ENCODE measurements around the gene RIC3. TPM values are rescaled to one million over a fixed set of nuclear protein-coding genes. Genes with fewer than 3 reads are reported as not detected.

Gene RIC3
- total RNA-seq, 1 experiment from 2014 or later, result not detected

GRCh38 chr11:8098361-8098760 is 70.5 kb downstream of the RIC3 start:
- Histone ChIP-seq H3K27ac (ENCODE audit: low read depth, low read length, poor library complexity, severe bottlenecking) (no peak overlapping the region), H3K4me3 (ENCODE audit: low read depth, low read length, poor library complexity, severe bottlenecking) (no peak overlapping the region), H3K4me1 (ENCODE audit: insufficient read depth, low read length, poor library complexity, severe bottlenecking) (no peaks in the 10 kb centered on the region), H3K36me3 (ENCODE audit: insufficient read depth, low read length, poor library complexity, severe bottlenecking) (no peaks in the 10 kb centered on the region), H3K9me3 (ENCODE audit: low read depth, low read length, poor library complexity, severe bottlenecking) (no peaks in the 10 kb centered on the region), H3K27me3 (replicated peaks; ENCODE audit: insufficient read depth, low read depth, low read length, poor library complexity) (no peaks in the 10 kb centered on the region)
- no peak for DNase-seq (ENCODE audit: low spot score)
- CTCF ChIA-PET, result interaction anchor here (2.2 kb wide), 1 partner anchor 92 kb away, joined by 24 read pairs; no protein-coding TSS in a partner anchor
- POLR2A ChIA-PET (ENCODE audit: low non-redundant PET), result no interaction called here
- no TSS peak for BruUV-seq (replicated peaks)
- no peak for TF ChIP-seq EZH2 (IDR thresholded peaks at IDR 0.05; ENCODE audit: borderline replicate concordance, low read depth, low read length, poor library complexity, severe bottlenecking)
- TF ChIP-seq CTCF (conservative IDR thresholded peaks at IDR 0.05; ENCODE audit: low read depth, low read length), result no peak
- intact Hi-C loops (cut with micrococcal nuclease; ENCODE audit: unreplicated experiment), result loop anchor here (2.0 to 10.0 kb wide), 4 partner anchors 66 to 1004 kb away; no protein-coding TSS in a partner anchor

GRCh38 chr11:8097926-8098325 is 70.9 kb downstream of the RIC3 start:
- Histone ChIP-seq H3K9me3 (ENCODE audit: low read depth, low read length, poor library complexity, severe bottlenecking) (no peaks in the 10 kb centered on the region), H3K4me1 (ENCODE audit: insufficient read depth, low read length, poor library complexity, severe bottlenecking) (no peaks in the 10 kb centered on the region), H3K27ac (ENCODE audit: low read depth, low read length, poor library complexity, severe bottlenecking) (no peak overlapping the region), H3K27me3 (replicated peaks; ENCODE audit: insufficient read depth, low read depth, low read length, poor library complexity) (no peaks in the 10 kb centered on the region), H3K4me3 (ENCODE audit: low read depth, low read length, poor library complexity, severe bottlenecking) (no peak overlapping the region), H3K36me3 (ENCODE audit: insufficient read depth, low read length, poor library complexity, severe bottlenecking) (no peaks in the 10 kb centered on the region)
- CTCF ChIA-PET, result interaction anchor here (0.6 kb wide), 2 partner anchors 56 to 388 kb away, joined by 3 to 5 read pairs; no protein-coding TSS in a partner anchor
- DNase-seq (ENCODE audit: low spot score), result no peak
- no TSS peak for BruUV-seq (replicated peaks)
- intact Hi-C loops (cut with micrococcal nuclease; ENCODE audit: unreplicated experiment), result loop anchor here (2.0 to 10.0 kb wide), 4 partner anchors 65 to 1003 kb away; no protein-coding TSS in a partner anchor
- POLR2A ChIA-PET (ENCODE audit: low non-redundant PET), result no interaction called here
- TF ChIP-seq CTCF (conservative IDR thresholded peaks at IDR 0.05; ENCODE audit: low read depth, low read length) (no peak), EZH2 (IDR thresholded peaks at IDR 0.05; ENCODE audit: borderline replicate concordance, low read depth, low read length, poor library complexity, severe bottlenecking) (no peak)

- no peaks in the 10 kb centered on the region for H3K4me1 ChIP-seq (ENCODE audit: insufficient read depth, low read length, poor library complexity, severe bottlenecking)
- ChIA-PET POLR2A (ENCODE audit: low non-redundant PET) (interaction anchor here (0.5 kb wide), 1 partner anchor 113 kb away, joined by 4 read pairs; no protein-coding TSS in a partner anchor), CTCF (interaction anchor here (0.6 kb wide), 2 partner anchors 55 to 388 kb away, joined by 3 to 5 read pairs; no protein-coding TSS in a partner anchor)
- no peak for DNase-seq (ENCODE audit: low spot score)
- H3K4me3 ChIP-seq (ENCODE audit: low read depth, low read length, poor library complexity, severe bottlenecking), result no peak overlapping the region
- TF ChIP-seq CTCF (conservative IDR thresholded peaks at IDR 0.05; ENCODE audit: low read depth, low read length) (no peak), EZH2 (IDR thresholded peaks at IDR 0.05; ENCODE audit: borderline replicate concordance, low read depth, low read length, poor library complexity, severe bottlenecking) (no peak)
- intact Hi-C loops (cut with micrococcal nuclease; ENCODE audit: unreplicated experiment), result loop anchor here (10.0 kb wide), 2 partner anchors 403 to 1003 kb away; no protein-coding TSS in a partner anchor
- no peaks in the 10 kb centered on the region for H3K9me3 ChIP-seq (ENCODE audit: low read depth, low read length, poor library complexity, severe bottlenecking)
- no TSS peak for BruUV-seq (replicated peaks)
- no peaks in the 10 kb centered on the region for H3K36me3 ChIP-seq (ENCODE audit: insufficient read depth, low read length, poor library complexity, severe bottlenecking)
- H3K27ac ChIP-seq (ENCODE audit: low read depth, low read length, poor library complexity, severe bottlenecking), result no peak overlapping the region
- H3K27me3 ChIP-seq (replicated peaks; ENCODE audit: insufficient read depth, low read depth, low read length, poor library complexity), result no peaks in the 10 kb centered on the region
Measured at GRCh38 chr11:8097468-8097867, 71.4 kb downstream of the RIC3 start.
